Measurements from ENCODE around the gene TECR. TPM values are rescaled to one million over a fixed set of nuclear protein-coding genes. Genes with fewer than 3 reads are reported as not detected.
A peak's percentile ranks its signal among the peaks of the same experiment; 100 is the strongest.

The TECR gene
- total and polyA plus RNA-seq, 2 of the 13 experiments (the other 11 are each of a cell fraction or from before 2014, with no cell fraction given) = 54.9 to 121 TPM

GRCh38 chr19:14554382-14554812, 25.0 kb downstream of the TECR start (continued):
- TF ChIP-seq BRF2 (CRISPR knock-in tag; IDR thresholded peaks at IDR 0.05) = no peak
- TF ChIP-seq ZNF121 (CRISPR knock-in tag; IDR thresholded peaks at IDR 0.05) = 0 out of 2 replicates have a peak, but pooled peaks have one; percentile 15
- no peak for TF ChIP-seq BCL3 (CRISPR knock-in tag; IDR thresholded peaks at IDR 0.05)
- TF ChIP-seq ZNF768 (CRISPR knock-in tag; IDR thresholded peaks at IDR 0.05) = no peak
- no peak for TF ChIP-seq ELF4 (CRISPR knock-in tag; IDR thresholded peaks at IDR 0.05; ENCODE audit: borderline replicate concordance)
- TF ChIP-seq ZNF552 (CRISPR knock-in tag; IDR thresholded peaks at IDR 0.05; ENCODE audit: borderline replicate concordance) = no peak
- TF ChIP-seq ZNF318 (CRISPR knock-in tag; IDR thresholded peaks at IDR 0.05) = no peak
- TF ChIP-seq ZFP37 (CRISPR knock-in tag; IDR thresholded peaks at IDR 0.05; ENCODE audit: borderline replicate concordance) = no peak
- TF ChIP-seq ZNF737 (CRISPR knock-in tag; IDR thresholded peaks at IDR 0.05; ENCODE audit: borderline replicate concordance) = no peak
- TF ChIP-seq ZKSCAN1 (IDR thresholded peaks at IDR 0.05; ENCODE audit: low read length) = no peak
- TF ChIP-seq ZFY (CRISPR knock-in tag; IDR thresholded peaks at IDR 0.05) = peak; percentile 65; the same call in 1 of the 2 replicates
- 0 out of 2 replicates have a peak, but pooled peaks have one; percentile 24 for TF ChIP-seq FOXP1 (IDR thresholded peaks at IDR 0.05)
- peak; percentile 71 for TF ChIP-seq FOXP1 (CRISPR knock-in tag; IDR thresholded peaks at IDR 0.05)
- TF ChIP-seq PAWR (CRISPR knock-in tag; IDR thresholded peaks at IDR 0.05; ENCODE audit: borderline replicate concordance) = no peak
- no peak for TF ChIP-seq ZNF280D (CRISPR knock-in tag; IDR thresholded peaks at IDR 0.05)
